Activated B cell treated with CpG ODN at 0.5 μM for 24 hours (primary cell): Measurements from ENCODE around the gene EHMT1. TPM values are rescaled to one million over a fixed set of nuclear protein-coding genes. Genes with fewer than 3 reads are reported as not detected.
"Not testable (repeated sequence)": the region's sequence is repeated elsewhere in the genome, so short reads cannot be mapped to it uniquely, and the experiment has no call there.

Experiments
- ATAC-seq: fragments of 200-7000 bp; cut with Tn5 transposase; one replicate; pipeline ENCODE4 v1.10.0; 2021; ENCODE audit warnings: low read depth, mild to moderate bottlenecking, moderate library complexity
- CTCF ChIA-PET: fragments of 350-600 bp; sonication (Branson Sonifier 250); formaldehyde crosslinking; loops from one replicate; lab custom pipeline; 2021; ENCODE audit warnings: antibody characterized with exemption; lab: Charles Lee
- POLR2A ChIA-PET: fragments of 350-600 bp; sonication (Branson Sonifier 250); formaldehyde crosslinking; loops from one replicate; lab custom pipeline; 2021; ENCODE audit warnings: antibody characterized with exemption; lab: Charles Lee
- DNase-seq: peaks from one replicate; pipeline ENCODE4 v3.0.0; 2022
- H3K27ac Mint-ChIP-seq: one replicate; pipeline ENCODE4 v1.8.0; 2020; ENCODE audit warnings: mixed read lengths
- H3K27me3 Mint-ChIP-seq: one replicate; pipeline ENCODE4 v1.8.0; 2021; ENCODE audit warnings: mixed read lengths
- H3K36me3 Mint-ChIP-seq: one replicate; pipeline ENCODE4 v1.8.0; 2021; ENCODE audit warnings: low read depth, mixed read lengths
- H3K4me1 Mint-ChIP-seq: one replicate; pipeline ENCODE4 v1.8.0; 2021; ENCODE audit warnings: mixed read lengths
- H3K4me3 Mint-ChIP-seq: one replicate; pipeline ENCODE4 v1.8.0; 2020; ENCODE audit warnings: mild to moderate bottlenecking, mixed read lengths
- H3K9me3 Mint-ChIP-seq: one replicate; pipeline ENCODE4 v1.8.0; 2020; ENCODE audit warnings: mixed read lengths
- intact Hi-C: fragments of 100-400 bp; cut with micrococcal nuclease; formaldehyde crosslinking; loops from one replicate; pipeline ENCODE4 v1.15.1; 2024
- total RNA-seq: library from RNA; stranded (reverse); gene quantifications from 2 replicates; pipeline ENCODE4 v1.2.3, GENCODE V29; 2022
- TF ChIP-seq, protein P1 (sequence below): fragments of 200-600 bp; IDR thresholded peaks from one replicate; pipeline ENCODE4 v1.8.0; 2022; ENCODE audit warnings: antibody characterized with exemption, mild to moderate bottlenecking

The EHMT1 gene
- total RNA-seq, 1 donor from 2014 or later, result 163 TPM

DNA sequence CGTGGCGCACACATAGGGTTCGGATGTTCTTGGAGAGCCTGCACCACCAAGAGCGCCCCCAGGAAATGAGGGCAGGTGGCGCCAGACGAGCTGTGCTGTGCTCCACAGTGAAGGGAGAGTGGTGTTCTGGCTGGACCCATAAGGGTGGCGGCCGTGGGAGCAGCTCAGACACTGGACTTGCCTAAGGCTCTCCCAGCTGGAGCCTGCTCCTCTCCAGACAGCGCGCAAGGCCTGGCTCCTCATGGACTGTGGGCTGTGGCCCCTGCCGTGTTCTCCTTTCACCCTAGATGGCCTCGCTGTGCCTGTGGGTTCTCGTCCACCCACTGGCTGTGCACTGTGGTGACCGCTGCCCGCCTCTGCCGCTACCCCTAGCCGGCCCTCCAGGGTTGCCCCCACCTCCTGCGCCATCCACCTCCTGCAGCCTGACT lies 92.9 kb downstream of the EHMT1 start:
- TF ChIP-seq, protein P1, sequence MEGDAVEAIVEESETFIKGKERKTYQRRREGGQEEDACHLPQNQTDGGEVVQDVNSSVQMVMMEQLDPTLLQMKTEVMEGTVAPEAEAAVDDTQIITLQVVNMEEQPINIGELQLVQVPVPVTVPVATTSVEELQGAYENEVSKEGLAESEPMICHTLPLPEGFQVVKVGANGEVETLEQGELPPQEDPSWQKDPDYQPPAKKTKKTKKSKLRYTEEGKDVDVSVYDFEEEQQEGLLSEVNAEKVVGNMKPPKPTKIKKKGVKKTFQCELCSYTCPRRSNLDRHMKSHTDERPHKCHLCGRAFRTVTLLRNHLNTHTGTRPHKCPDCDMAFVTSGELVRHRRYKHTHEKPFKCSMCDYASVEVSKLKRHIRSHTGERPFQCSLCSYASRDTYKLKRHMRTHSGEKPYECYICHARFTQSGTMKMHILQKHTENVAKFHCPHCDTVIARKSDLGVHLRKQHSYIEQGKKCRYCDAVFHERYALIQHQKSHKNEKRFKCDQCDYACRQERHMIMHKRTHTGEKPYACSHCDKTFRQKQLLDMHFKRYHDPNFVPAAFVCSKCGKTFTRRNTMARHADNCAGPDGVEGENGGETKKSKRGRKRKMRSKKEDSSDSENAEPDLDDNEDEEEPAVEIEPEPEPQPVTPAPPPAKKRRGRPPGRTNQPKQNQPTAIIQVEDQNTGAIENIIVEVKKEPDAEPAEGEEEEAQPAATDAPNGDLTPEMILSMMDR, result no peak
- Mint-ChIP-seq H3K4me1 (peaks cover 78% of the 10 kb centered on the region), H3K9me3 (peaks cover 4% of the 10 kb centered on the region), H3K4me3 (no peak overlapping the region), H3K27ac (peak overlapping the region; percentile 76), H3K27me3 (no peaks in the 10 kb centered on the region), H3K36me3 (peaks cover 49% of the 10 kb centered on the region)
- ChIA-PET POLR2A (interaction anchor here (0.7 kb wide), 1 partner anchor 11 kb away, joined by 5 read pairs; no protein-coding TSS in a partner anchor), CTCF (no interaction called here)
- DNase-seq (no peak), ATAC-seq (no peak)
- intact Hi-C loops, result no loop called here

DNA sequence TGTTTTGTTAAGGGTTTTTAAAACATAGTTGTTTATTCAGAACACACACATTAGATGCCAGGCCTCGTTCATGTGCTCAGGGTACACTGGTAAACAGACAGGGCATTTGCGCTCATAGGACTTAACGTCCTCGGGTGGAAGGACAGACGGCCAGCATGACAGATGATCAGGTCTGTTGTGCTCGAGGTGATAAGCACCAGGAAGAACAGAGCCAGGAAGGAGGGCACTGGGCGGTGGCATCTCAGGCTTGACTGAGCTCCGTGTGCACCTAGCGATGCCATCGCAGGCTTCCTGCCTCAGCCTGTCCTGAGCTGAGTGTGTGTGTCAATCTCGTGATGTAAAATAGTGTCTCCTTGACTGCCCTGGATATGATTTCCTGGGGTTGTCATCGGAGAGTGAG lies 96.5 kb downstream of the EHMT1 start:
- Mint-ChIP-seq H3K4me3 (peak overlapping the region; percentile 55), H3K9me3 (peaks cover 11% of the 10 kb centered on the region), H3K27ac (peak overlapping the region; percentile 91), H3K36me3 (peaks cover 68% of the 10 kb centered on the region), H3K4me1 (peaks cover 43% of the 10 kb centered on the region), H3K27me3 (no peaks in the 10 kb centered on the region)
- ChIA-PET CTCF (interaction anchor here (0.6 kb wide), 1 partner anchor 40 kb away, joined by 3 read pairs; no protein-coding TSS in a partner anchor), POLR2A (interaction anchor here (0.6 to 2.2 kb wide), 5 partner anchors 9 to 47 kb away, joined by 3 to 9 read pairs (median 5); no protein-coding TSS in a partner anchor)
- ATAC-seq (peak; percentile 94), DNase-seq (peak; percentile 39)
- TF ChIP-seq, protein P1, result no peak
- intact Hi-C loops, result loop anchor here (2.0 kb wide), 1 partner anchor 33 kb away; no protein-coding TSS in a partner anchor

DNA sequence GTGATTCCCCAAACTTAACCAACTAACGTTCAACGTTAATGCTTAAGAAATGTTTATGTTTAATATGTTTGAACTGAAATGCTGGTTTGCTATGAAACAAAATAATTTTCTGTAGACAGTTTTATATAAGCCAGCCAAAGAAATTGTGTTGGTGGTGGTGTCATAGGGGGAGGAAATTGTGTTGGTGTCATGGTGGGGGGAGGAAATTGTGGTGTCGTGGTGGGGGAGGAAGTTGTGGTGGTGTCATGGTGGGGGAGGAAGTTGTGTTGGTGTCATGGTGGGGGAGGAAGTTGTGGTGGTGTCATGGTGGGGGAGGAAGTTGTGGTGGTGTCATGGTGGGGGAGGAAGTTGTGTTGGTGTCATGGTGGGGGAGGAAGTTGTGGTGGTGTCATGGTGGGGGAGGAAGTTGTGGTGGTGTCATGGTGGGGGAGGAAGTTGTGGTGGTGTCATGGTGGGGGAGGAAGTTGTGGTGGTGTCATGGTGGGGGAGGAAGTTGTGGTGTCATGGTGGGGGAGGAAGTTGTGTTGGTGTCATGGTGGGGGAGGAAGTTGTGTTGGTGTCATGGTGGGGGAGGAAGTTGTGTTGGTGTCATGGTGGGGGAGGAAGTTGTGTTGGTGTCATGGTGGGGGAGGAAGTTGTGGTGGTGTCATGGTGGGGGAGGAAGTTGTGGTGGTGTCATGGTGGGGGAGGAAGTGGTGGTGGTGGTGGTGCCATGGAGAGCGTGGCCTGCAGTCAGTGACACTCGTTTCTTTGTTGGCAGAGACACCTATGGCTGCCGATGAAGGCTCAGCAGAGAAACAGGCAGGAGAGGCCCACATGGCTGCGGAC lies 97.3 kb downstream of the EHMT1 start:
- intact Hi-C loops, result loop anchor here (2.0 kb wide), 1 partner anchor 33 kb away; no protein-coding TSS in a partner anchor
- POLR2A ChIA-PET, result interaction anchor here (0.6 to 2.2 kb wide), 4 partner anchors 10 to 46 kb away, joined by 3 to 9 read pairs (median 6); no protein-coding TSS in a partner anchor
- CTCF ChIA-PET, H3K27me3 Mint-ChIP-seq, ATAC-seq, DNase-seq: not testable (repeated sequence)
- Mint-ChIP-seq H3K4me3 (peak overlapping the region; percentile 55), H3K36me3 (peaks cover 70% of the 10 kb centered on the region), H3K4me1 (peaks cover 40% of the 10 kb centered on the region), H3K9me3 (peaks cover 11% of the 10 kb centered on the region), H3K27ac (peak overlapping the region; percentile 91)

DNA sequence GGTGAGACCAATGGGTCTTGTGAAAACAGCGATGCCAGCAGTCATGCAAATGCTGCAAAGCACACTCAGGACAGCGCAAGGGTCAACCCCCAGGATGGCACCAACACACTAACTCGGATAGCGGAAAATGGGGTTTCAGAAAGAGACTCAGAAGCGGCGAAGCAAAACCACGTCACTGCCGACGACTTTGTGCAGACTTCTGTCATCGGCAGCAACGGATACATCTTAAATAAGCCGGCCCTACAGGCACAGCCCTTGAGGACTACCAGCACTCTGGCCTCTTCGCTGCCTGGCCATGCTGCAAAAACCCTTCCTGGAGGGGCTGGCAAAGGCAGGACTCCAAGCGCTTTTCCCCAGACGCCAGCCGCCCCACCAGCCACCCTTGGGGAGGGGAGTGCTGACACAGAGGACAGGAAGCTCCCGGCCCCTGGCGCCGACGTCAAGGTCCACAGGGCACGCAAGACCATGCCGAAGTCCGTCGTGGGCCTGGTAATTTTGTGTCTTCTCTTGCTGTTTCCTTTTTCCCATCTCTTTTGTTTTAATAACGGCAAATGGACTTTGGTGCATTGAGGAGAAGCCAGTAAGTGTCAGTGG lies 98.0 kb downstream of the EHMT1 start:
- intact Hi-C loops, result no loop called here
- Mint-ChIP-seq H3K27me3 (no peaks in the 10 kb centered on the region), H3K27ac (peak overlapping the region; percentile 46), H3K4me3 (no peak overlapping the region), H3K9me3 (peaks cover 11% of the 10 kb centered on the region), H3K4me1 (peaks cover 37% of the 10 kb centered on the region), H3K36me3 (peaks cover 70% of the 10 kb centered on the region)
- no peak for DNase-seq
- ChIA-PET CTCF (no interaction called here), POLR2A (no interaction called here)
- no peak for ATAC-seq
- TF ChIP-seq, protein P1, result no peak

DNA sequence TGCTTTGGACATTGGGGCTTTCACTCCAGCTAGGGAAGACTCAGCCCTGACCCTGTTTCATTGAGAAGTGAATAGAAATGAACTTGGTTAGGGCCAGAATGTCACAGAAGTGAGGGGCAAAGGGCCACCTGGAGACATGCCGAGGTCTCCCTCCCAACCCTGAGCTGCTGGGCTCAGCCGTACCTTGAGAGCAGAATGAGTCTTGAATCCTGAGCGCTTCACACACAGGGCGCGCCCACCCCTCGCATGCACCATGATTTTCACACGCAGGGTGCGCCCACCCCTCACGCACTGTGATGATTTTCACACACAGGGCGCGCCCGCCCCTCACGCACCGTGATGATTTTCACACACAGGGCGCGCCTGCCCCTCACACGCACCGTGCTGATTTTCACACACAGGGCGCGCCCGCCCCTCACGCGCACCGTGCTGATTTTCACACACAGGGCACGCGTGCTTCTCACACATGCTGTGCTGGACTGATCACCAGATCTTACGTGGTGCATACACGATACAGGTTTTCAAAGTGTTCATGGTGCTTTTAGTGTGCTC lies 99.0 kb downstream of the EHMT1 start:
- ATAC-seq (no peak), DNase-seq (no peak)
- intact Hi-C loops, result no loop called here
- POLR2A ChIA-PET, result interaction anchor here (0.8 kb wide), 1 partner anchor 107 kb away, joined by 8 read pairs; no protein-coding TSS in a partner anchor
- Mint-ChIP-seq H3K36me3 (peaks cover 62% of the 10 kb centered on the region), H3K4me1 (peaks cover 36% of the 10 kb centered on the region), H3K27me3 (no peaks in the 10 kb centered on the region), H3K9me3 (peaks cover 11% of the 10 kb centered on the region), H3K27ac (peak overlapping the region; percentile 74), H3K4me3 (no peak overlapping the region)
- CTCF ChIA-PET, result no interaction called here
- TF ChIP-seq, protein P1, result no peak
